HL-60 (cell line): ENCODE measurements around the gene CACNA1E.

ENCODE experiments used
- SPI1 ChIP-seq: IDR thresholded peaks from 2 replicates; pipeline ENCODE4 v1.6.1; 2012; ENCODE audit warnings: low read depth, mild to moderate bottlenecking, borderline replicate concordance
- TF ChIP-seq, protein P1 (sequence below): IDR thresholded peaks from one replicate; pipeline ENCODE4 v1.5.1; 2011; ENCODE audit warnings: low read length, control low read depth, inconsistent platforms; ENCODE audit not compliant: insufficient read depth

DNA sequence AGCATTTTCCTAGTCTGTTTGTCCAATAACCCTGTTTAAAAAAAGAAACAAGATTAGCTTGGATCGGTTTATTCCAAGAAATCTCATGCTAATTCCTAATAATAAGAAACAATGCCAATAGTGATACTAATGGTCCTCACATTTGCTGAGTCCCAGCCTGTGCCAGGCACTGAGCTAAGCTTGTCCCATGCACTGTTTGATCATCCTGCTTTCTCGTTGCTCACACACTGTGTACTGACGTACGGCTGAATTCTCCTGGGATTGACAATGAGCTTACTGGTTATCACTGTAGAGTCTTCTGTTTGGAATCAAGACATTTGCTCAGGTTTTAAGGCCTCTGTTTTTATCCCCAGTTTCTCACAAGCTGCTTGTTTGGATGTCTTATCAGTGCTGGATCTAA, 71.1 kb downstream of the CACNA1E start:
- TF ChIP-seq, protein P1, sequence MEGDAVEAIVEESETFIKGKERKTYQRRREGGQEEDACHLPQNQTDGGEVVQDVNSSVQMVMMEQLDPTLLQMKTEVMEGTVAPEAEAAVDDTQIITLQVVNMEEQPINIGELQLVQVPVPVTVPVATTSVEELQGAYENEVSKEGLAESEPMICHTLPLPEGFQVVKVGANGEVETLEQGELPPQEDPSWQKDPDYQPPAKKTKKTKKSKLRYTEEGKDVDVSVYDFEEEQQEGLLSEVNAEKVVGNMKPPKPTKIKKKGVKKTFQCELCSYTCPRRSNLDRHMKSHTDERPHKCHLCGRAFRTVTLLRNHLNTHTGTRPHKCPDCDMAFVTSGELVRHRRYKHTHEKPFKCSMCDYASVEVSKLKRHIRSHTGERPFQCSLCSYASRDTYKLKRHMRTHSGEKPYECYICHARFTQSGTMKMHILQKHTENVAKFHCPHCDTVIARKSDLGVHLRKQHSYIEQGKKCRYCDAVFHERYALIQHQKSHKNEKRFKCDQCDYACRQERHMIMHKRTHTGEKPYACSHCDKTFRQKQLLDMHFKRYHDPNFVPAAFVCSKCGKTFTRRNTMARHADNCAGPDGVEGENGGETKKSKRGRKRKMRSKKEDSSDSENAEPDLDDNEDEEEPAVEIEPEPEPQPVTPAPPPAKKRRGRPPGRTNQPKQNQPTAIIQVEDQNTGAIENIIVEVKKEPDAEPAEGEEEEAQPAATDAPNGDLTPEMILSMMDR: no peak
- no peak for TF ChIP-seq SPI1
